ENCODE data around the gene ACTG1.

ACTG1 gene

DNA sequence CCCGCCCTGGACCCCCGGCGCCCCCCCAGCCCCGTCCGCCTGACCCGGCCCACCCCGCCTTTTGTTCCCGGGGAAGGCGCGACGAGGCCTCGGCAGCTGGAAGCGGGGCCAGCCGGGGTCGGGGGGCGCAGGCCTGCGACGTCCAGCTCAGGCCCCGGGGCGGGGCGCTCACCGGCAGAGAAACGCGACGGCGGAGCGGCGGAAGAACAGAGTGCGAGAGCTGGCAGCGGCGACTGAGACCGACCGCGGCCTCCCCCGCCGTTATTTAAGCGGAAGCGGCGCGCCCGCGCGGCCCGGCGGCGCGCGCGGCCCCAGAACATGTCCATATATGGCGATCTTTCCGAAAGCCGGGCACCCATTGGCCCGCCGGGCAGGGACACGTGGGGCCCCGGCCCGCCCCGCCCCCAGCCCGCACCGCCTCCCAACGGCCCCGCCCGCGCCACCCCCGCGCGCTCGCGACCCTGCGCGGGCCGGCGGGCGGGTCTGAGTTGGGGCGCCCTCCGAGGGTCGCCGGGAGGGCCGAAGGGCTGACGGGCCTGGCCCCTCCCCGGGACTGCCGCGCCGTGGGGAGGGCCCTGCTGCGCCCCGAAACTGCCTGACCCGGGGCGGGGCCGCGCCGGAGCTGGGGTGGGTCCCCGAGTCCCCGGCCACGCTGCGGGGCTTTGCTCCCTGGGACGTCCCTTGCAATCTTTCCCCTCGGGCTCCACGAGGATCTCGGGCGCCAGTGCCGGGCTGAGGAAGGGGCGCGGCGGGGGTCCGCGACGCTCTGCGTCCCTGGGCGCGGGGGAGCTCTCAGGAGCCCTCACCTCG, at the start of gene ACTG1:
TSS of gene ACTG1 (minus strand) at position 238 of the 810 bp plus-strand sequence. CDS start 445 bp downstream, outside the sequence.
- H3K9me3 ChIP-seq (ENCODE audit: severe bottlenecking): no peaks in the 10 kb centered on the region
- H3K27me3 ChIP-seq (ENCODE audit: insufficient read depth, poor library complexity, severe bottlenecking): no peaks in the 10 kb centered on the region
- peak within 1 kb of the TSS; percentile 66 for H3K4me3 ChIP-seq (ENCODE audit: severe bottlenecking)
- peaks cover 5% of the 10 kb centered on the region for H3K4me1 ChIP-seq (ENCODE audit: insufficient read depth, poor library complexity, severe bottlenecking)
- peak within 1 kb of the TSS; percentile 97 for H3K27ac ChIP-seq (ENCODE audit: poor library complexity, severe bottlenecking)
- DNase-seq (ENCODE audit: low spot score): peak; percentile 91
- peaks cover 36% of the 10 kb centered on the region for H3K36me3 ChIP-seq (ENCODE audit: low read depth)
- TF ChIP-seq, protein P1, sequence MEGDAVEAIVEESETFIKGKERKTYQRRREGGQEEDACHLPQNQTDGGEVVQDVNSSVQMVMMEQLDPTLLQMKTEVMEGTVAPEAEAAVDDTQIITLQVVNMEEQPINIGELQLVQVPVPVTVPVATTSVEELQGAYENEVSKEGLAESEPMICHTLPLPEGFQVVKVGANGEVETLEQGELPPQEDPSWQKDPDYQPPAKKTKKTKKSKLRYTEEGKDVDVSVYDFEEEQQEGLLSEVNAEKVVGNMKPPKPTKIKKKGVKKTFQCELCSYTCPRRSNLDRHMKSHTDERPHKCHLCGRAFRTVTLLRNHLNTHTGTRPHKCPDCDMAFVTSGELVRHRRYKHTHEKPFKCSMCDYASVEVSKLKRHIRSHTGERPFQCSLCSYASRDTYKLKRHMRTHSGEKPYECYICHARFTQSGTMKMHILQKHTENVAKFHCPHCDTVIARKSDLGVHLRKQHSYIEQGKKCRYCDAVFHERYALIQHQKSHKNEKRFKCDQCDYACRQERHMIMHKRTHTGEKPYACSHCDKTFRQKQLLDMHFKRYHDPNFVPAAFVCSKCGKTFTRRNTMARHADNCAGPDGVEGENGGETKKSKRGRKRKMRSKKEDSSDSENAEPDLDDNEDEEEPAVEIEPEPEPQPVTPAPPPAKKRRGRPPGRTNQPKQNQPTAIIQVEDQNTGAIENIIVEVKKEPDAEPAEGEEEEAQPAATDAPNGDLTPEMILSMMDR (IDR thresholded peaks at IDR 0.05; ENCODE audit: poor library complexity, severe bottlenecking): no peak
- peak; percentile 4 for ATAC-seq (ENCODE audit: low read depth)

DNA sequence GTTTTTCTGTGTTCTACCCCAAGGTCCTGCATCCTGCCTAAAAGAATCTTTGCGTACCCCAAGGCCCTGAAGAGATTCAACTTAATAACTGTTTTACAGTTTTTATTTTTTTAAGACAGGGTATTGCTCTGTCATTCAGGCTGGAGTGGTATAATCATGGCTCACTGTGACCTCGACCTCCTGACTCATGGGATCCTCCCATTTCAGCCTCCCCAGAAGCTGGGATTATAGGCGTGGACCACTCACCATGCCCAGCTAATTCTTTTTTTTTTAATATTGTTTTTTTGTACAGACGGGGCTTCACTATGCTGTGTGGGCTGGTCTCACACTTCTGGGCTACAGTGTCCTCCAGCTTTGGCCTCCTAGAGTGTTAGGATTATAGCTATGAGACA, 48.9 kb upstream of the ACTG1 start:
- DNase-seq (ENCODE audit: low spot score) (no peak), ATAC-seq (ENCODE audit: low read depth) (no peak)
- no peak overlapping the region for H3K4me3 ChIP-seq (ENCODE audit: severe bottlenecking)
- H3K4me1 ChIP-seq (ENCODE audit: insufficient read depth, poor library complexity, severe bottlenecking): peaks cover 17% of the 10 kb centered on the region
- TF ChIP-seq, protein P1 (IDR thresholded peaks at IDR 0.05; ENCODE audit: poor library complexity, severe bottlenecking): no peak
- peak overlapping the region; percentile 27 for H3K27ac ChIP-seq (ENCODE audit: poor library complexity, severe bottlenecking)
- no peaks in the 10 kb centered on the region for H3K9me3 ChIP-seq (ENCODE audit: severe bottlenecking)
- no peaks in the 10 kb centered on the region for H3K27me3 ChIP-seq (ENCODE audit: insufficient read depth, poor library complexity, severe bottlenecking)
- H3K36me3 ChIP-seq (ENCODE audit: low read depth): peaks cover 88% of the 10 kb centered on the region

DNA sequence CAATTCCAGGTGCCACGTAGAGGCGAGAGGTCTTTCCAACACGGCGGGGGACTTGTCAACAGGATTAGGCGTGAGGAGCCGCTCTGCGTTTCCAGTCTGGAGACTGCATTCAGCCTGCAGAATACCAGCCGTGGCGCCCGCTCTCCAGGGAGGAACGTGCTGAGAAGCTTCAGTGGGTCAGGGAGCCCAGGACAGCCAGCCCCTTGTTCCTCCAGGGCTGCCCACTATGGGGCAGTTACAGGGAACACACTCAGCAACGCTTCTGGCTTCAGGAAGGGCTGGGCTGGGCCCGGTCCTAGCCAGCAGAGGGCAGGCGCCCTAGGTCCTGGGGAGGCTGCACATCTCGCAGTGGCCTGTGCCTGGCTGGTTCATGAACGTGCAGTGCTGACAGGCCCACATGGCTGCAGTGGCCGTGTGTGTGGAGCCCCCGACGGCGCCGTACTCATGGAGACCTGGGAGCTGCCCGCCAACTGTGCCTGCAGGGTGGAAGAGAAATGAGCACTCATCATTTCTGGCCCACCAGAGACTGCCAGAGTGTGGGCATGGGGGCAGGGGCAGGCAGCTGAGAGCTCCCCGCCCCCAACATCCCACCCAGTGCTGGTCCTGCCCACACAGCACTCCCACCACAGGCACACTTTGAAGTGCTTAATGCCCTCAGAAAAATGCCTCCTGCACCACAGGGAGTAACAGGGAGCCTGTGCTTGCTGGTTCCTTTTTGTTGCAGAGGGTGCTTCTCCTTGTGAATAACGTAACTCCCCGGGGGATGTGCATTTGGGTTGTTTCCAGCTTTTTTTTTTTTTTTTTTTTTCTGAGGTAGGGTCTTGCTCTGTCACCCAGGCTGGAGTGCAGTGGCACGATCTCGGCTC, 46.6 kb upstream of the ACTG1 start:
- H3K27ac ChIP-seq (ENCODE audit: poor library complexity, severe bottlenecking): no peak overlapping the region
- DNase-seq (ENCODE audit: low spot score) (peak; percentile 64), ATAC-seq (ENCODE audit: low read depth) (peak; percentile 49)
- H3K4me3 ChIP-seq (ENCODE audit: severe bottlenecking): no peak overlapping the region
- H3K9me3 ChIP-seq (ENCODE audit: severe bottlenecking): no peaks in the 10 kb centered on the region
- H3K4me1 ChIP-seq (ENCODE audit: insufficient read depth, poor library complexity, severe bottlenecking): peaks cover 6% of the 10 kb centered on the region
- H3K27me3 ChIP-seq (ENCODE audit: insufficient read depth, poor library complexity, severe bottlenecking): no peaks in the 10 kb centered on the region
- TF ChIP-seq, protein P1 (IDR thresholded peaks at IDR 0.05; ENCODE audit: poor library complexity, severe bottlenecking): peak; percentile 30
- H3K36me3 ChIP-seq (ENCODE audit: low read depth): peaks cover 64% of the 10 kb centered on the region

DNA sequence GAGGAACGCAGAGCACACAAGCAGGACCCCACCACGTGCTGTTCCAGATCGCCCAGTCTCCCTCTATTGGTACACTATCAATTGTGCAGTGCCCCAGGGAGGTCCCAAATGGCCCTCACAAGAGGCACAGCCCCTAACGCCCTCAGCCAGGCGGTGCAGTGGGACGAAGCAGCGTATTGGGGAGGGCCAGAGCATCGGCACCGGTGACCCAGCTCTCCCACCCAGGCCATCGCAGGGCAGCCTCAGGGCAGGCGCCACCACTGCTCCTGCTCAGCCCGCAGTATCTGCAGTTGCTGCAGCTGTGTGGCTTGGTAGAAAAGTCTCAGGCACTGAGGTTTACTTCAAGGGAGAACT, 45.5 kb upstream of the ACTG1 start:
- ATAC-seq (ENCODE audit: low read depth): no peak
- no peaks in the 10 kb centered on the region for H3K27me3 ChIP-seq (ENCODE audit: insufficient read depth, poor library complexity, severe bottlenecking)
- H3K4me1 ChIP-seq (ENCODE audit: insufficient read depth, poor library complexity, severe bottlenecking): peaks cover 8% of the 10 kb centered on the region
- H3K4me3 ChIP-seq (ENCODE audit: severe bottlenecking): no peak overlapping the region
- no peak for DNase-seq (ENCODE audit: low spot score)
- no peak overlapping the region for H3K27ac ChIP-seq (ENCODE audit: poor library complexity, severe bottlenecking)
- TF ChIP-seq, protein P1 (IDR thresholded peaks at IDR 0.05; ENCODE audit: poor library complexity, severe bottlenecking): no peak
- no peaks in the 10 kb centered on the region for H3K9me3 ChIP-seq (ENCODE audit: severe bottlenecking)
- H3K36me3 ChIP-seq (ENCODE audit: low read depth): peaks cover 54% of the 10 kb centered on the region
